ENCODE data around the gene ARSA.
"Not testable (repeated sequence)": the region's sequence is repeated elsewhere in the genome, so short reads cannot be mapped to it uniquely, and the experiment has no call there.

The ARSA gene

DNA sequence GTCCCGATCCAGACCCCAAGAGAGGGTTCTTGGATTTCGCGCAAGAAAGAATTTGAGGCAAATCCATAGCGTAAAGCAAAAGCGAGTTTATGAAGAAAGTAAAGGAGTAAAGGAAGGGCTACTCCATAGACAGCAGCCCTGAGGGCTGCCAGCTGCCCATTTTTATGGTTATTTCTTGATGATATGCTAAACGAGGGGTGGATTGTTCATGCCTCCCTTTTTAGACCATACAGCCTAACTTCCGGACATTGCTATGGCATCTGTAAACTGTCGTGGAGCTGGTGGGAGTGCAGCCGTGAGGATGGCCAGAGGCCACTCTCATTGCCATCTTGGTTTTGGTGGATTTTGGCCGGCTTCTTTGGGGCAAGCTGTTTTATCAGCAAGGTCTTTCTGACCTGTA is 25.3 kb upstream of the ARSA start:
- in situ Hi-C loops (cut with HindIII; ENCODE audit: low sequenced_read_pairs): no loop called here
- no peak for TF ChIP-seq CTCF (IDR thresholded peaks at IDR 0.05; ENCODE audit: low read depth, low read length, missing control alignments)
- no peak overlapping the region for H3K4me3 ChIP-seq (ENCODE audit: low read depth, low read length)
- DNase-seq (ENCODE audit: low read depth): no peak

- not testable (repeated sequence) for DNase-seq (ENCODE audit: low read depth)
Measured at GRCh38 chr22:50643821-50644101, 15.8 kb upstream of the ARSA start.

GRCh38 chr22:50643021-50643820 is 15.3 kb upstream of the ARSA start:
- DNase-seq (ENCODE audit: low read depth); H3K4me3 ChIP-seq (ENCODE audit: low read depth, low read length); in situ Hi-C loops (cut with HindIII; ENCODE audit: low sequenced_read_pairs): not testable (repeated sequence)

More at GRCh38 chr22:50643821-50644101, 15.8 kb upstream of the ARSA start:
- in situ Hi-C loops (cut with HindIII; ENCODE audit: low sequenced_read_pairs); H3K4me3 ChIP-seq (ENCODE audit: low read depth, low read length): not testable (repeated sequence)

DNA sequence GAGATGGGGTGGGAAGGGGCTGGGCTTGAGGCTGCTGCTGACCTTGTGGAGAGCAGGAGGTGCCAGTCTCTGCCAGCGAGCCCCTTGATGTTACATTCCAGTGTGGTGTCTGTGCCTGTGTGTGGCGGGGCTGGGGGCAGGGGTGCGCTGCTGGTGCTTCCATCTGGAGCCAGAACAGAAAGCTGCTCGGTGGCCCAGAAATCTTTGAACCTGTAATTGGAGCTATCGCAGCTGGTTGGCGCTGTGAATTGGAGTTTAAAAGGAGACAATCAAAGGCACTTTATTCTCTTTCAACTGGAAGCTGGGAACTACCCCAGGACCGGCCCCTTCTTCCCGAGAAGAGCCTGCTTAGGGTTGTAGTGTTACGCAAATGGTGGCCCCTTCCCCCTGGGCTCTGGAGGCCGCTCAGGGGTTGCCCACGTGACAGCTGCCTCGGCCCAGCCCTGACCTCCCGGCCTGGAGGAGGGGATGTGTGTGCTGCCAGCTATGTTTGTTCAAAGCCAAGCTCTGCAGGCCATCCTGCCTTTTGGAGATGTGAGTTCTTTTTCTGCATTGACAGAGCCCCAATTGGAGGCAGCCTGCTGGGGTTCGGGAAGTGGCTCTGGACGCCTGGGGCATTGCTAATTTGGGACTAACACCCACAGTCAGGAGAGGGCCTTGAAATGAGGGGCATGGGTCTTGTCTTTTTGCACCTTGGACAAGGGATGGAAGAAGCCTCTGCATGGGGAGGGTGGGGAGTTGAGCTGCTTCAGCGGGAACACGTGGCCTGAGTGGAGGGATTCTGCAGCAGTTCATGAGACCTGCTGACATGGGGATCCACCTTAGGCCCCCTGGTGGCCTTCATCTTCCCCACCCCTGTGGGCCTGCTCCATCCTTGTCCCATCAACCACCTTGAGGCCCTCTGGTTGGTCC is 14.0 kb upstream of the ARSA start:
- no peak overlapping the region for H3K4me3 ChIP-seq (ENCODE audit: low read depth, low read length)
- in situ Hi-C loops (cut with HindIII; ENCODE audit: low sequenced_read_pairs): no loop called here
- DNase-seq (ENCODE audit: low read depth): no peak
- TF ChIP-seq CTCF (IDR thresholded peaks at IDR 0.05; ENCODE audit: low read depth, low read length, missing control alignments): peak; percentile 40

DNA sequence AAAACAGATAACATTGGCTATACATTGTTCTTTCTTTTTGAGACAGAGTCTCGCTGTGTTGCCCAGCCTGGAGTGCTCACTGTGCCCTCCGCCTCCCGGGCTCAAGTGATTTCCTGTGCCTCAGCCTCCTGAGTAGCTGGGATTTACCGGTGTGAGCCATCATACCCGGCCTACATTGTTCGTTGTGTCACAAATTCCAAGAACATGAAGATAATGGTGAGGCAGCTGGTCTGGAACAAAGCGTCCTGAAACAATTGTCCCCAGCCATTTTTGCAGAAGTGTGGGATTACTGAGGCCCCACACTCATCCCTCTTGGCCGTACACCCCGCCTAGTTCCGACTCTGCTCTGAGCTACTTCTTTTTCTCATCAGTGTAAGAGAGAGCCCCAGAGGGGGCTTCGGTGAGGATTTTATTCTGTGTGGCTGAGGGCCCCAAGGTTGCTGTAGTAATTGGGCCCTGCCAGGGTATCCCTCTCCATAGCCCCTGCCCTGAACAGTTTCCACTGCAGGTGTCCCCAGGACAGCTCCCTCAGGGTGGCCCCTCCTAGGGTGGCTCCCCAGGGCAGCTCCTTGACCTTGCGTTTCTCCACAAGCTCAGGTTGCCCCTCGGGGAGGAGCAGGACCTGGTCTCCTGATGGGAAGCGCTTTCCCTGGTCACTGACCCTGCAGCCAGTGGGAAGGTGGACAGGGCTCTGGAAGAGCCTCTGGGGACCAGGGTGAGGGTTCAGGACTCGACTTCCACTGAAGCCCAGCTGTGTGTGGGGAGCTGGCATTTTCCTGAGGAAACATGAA is 13.1 kb upstream of the ARSA start:
- no peak for DNase-seq (ENCODE audit: low read depth)
- no peak overlapping the region for H3K4me3 ChIP-seq (ENCODE audit: low read depth, low read length)
- no peak for TF ChIP-seq CTCF (IDR thresholded peaks at IDR 0.05; ENCODE audit: low read depth, low read length, missing control alignments)
- in situ Hi-C loops (cut with HindIII; ENCODE audit: low sequenced_read_pairs): no loop called here

DNA sequence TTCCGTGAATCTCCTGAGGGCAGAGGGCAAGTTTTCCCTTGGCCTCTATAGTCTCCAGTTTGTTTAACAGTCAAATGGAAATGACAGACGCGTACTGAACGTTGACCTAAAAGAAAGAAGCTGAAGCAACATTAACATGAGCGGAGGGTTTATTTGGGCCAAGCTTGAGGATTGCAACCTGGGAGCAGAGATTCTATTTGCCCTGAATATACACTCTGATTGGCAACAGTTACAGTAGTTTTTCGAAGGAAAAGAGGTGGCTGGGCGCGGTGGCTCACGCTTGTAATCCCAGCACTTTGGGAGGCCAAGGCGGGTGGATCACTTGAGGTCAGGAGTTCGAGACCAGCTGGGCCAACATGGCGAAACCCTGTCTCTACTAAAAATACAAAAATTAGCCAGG is 12.3 kb upstream of the ARSA start:
- in situ Hi-C loops (cut with HindIII; ENCODE audit: low sequenced_read_pairs); DNase-seq (ENCODE audit: low read depth); H3K4me3 ChIP-seq (ENCODE audit: low read depth, low read length): not testable (repeated sequence)

- in situ Hi-C loops (cut with HindIII; ENCODE audit: low sequenced_read_pairs): no loop called here
- TF ChIP-seq CTCF (IDR thresholded peaks at IDR 0.05; ENCODE audit: low read depth, low read length, missing control alignments): no peak
- no peak for DNase-seq (ENCODE audit: low read depth)
Measured at GRCh38 chr22:50635591-50635990, 7.6 kb upstream of the ARSA start.

More at GRCh38 chr22:50635591-50635990, 7.6 kb upstream of the ARSA start:
- H3K4me3 ChIP-seq (ENCODE audit: low read depth, low read length): no peak overlapping the region

Data from astrocyte of the cerebellum (primary cell).